HL-60 (cell line): ENCODE measurements around the gene CFAP43.

Experiments used
- DNase-seq, 2 experiments: peaks; one replicate each; pipeline ENCODE4 v3.0.0-alpha.2; 2010 to 2020; ENCODE audit warnings: low read depth in 1 of 2, low spot score in 1 of 2
- H3K27ac ChIP-seq: fragments of 250-450 bp; sonication (Bioruptor Pico); replicated peaks from 2 replicates; pipeline ENCODE4 v1.5.1; 2020; ENCODE audit warnings: mild to moderate bottlenecking, moderate library complexity
- H3K27me3 ChIP-seq: fragments of 250-450 bp; sonication (Bioruptor Pico); 2 replicates; pipeline ENCODE4 v1.5.1; 2021; ENCODE audit warnings: mild to moderate bottlenecking, moderate library complexity; ENCODE audit not compliant: insufficient read depth, poor library complexity, severe bottlenecking
- H3K4me3 ChIP-seq: replicated peaks from 2 replicates; pipeline ENCODE4 v1.5.1; 2011; ENCODE audit warnings: mild to moderate bottlenecking, control low read depth, low read length; ENCODE audit not compliant: insufficient read depth
- GABPA ChIP-seq: IDR thresholded peaks from 2 replicates; pipeline ENCODE4 v1.6.1; 2012; ENCODE audit warnings: low read depth
- POLR2AphosphoS5 ChIP-seq: IDR thresholded peaks from 2 replicates; pipeline ENCODE4 v1.6.1; 2012; ENCODE audit warnings: low read depth
- SPI1 ChIP-seq: IDR thresholded peaks from 2 replicates; pipeline ENCODE4 v1.6.1; 2012; ENCODE audit warnings: low read depth, mild to moderate bottlenecking, borderline replicate concordance
- TF ChIP-seq, protein P1 (sequence below): IDR thresholded peaks from 2 replicates; pipeline ENCODE4 v1.6.1; 2012; ENCODE audit warnings: low read depth; ENCODE audit not compliant: insufficient replicate concordance
- TF ChIP-seq, protein P2 (sequence below): IDR thresholded peaks from one replicate; pipeline ENCODE4 v1.5.1; 2011; ENCODE audit warnings: low read length, control low read depth, inconsistent platforms; ENCODE audit not compliant: insufficient read depth

Gene CFAP43

DNA sequence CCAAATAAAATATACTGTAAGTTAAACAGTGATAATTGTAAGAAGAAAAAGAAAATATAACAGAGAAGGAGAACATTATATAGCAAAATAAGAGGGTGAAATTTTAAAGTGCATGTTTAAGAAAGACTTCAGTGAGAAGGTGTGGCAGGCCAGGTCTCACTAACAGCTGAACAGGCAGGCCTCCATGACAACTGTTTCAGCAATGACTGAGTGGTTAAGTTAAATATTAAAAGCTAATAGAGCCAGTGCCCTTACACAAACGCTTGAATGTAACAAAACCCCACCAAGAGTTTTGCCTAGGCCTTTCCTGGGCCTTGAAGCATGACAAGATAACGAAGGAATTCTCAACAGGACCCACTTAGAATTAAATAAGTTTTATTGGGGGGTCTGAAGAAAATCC lies 32.6 kb downstream of the CFAP43 start:
- TF ChIP-seq GABPA (no peak), POLR2AphosphoS5 (no peak), SPI1 (no peak)
- TF ChIP-seq, protein P1, sequence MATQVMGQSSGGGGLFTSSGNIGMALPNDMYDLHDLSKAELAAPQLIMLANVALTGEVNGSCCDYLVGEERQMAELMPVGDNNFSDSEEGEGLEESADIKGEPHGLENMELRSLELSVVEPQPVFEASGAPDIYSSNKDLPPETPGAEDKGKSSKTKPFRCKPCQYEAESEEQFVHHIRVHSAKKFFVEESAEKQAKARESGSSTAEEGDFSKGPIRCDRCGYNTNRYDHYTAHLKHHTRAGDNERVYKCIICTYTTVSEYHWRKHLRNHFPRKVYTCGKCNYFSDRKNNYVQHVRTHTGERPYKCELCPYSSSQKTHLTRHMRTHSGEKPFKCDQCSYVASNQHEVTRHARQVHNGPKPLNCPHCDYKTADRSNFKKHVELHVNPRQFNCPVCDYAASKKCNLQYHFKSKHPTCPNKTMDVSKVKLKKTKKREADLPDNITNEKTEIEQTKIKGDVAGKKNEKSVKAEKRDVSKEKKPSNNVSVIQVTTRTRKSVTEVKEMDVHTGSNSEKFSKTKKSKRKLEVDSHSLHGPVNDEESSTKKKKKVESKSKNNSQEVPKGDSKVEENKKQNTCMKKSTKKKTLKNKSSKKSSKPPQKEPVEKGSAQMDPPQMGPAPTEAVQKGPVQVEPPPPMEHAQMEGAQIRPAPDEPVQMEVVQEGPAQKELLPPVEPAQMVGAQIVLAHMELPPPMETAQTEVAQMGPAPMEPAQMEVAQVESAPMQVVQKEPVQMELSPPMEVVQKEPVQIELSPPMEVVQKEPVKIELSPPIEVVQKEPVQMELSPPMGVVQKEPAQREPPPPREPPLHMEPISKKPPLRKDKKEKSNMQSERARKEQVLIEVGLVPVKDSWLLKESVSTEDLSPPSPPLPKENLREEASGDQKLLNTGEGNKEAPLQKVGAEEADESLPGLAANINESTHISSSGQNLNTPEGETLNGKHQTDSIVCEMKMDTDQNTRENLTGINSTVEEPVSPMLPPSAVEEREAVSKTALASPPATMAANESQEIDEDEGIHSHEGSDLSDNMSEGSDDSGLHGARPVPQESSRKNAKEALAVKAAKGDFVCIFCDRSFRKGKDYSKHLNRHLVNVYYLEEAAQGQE = no peak
- TF ChIP-seq, protein P2, sequence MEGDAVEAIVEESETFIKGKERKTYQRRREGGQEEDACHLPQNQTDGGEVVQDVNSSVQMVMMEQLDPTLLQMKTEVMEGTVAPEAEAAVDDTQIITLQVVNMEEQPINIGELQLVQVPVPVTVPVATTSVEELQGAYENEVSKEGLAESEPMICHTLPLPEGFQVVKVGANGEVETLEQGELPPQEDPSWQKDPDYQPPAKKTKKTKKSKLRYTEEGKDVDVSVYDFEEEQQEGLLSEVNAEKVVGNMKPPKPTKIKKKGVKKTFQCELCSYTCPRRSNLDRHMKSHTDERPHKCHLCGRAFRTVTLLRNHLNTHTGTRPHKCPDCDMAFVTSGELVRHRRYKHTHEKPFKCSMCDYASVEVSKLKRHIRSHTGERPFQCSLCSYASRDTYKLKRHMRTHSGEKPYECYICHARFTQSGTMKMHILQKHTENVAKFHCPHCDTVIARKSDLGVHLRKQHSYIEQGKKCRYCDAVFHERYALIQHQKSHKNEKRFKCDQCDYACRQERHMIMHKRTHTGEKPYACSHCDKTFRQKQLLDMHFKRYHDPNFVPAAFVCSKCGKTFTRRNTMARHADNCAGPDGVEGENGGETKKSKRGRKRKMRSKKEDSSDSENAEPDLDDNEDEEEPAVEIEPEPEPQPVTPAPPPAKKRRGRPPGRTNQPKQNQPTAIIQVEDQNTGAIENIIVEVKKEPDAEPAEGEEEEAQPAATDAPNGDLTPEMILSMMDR = no peak
- DNase-seq = no peak

DNA sequence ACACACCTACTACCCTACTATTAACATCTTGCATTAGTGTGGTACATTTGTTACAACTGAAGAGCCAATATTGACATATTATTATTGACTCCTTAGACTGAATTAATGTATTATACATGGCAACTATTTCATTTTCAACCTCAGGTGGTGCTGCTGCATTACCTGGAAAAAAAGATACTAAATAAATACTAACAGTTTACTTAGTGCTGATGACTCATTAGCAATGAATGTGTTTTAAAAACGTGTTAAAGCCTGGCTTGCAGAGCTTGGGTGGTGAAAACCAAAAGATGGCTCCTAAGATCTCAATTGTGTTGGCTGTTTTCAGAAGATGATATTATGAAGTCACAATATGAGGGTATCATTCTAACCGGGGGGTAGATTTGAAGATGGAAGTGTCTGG lies 34.8 kb downstream of the CFAP43 start:
- Histone ChIP-seq H3K27ac (no peak overlapping the region), H3K27me3 (peaks cover 10% of the 10 kb centered on the region), H3K4me3 (no peak overlapping the region)
- DNase-seq = no peak
- TF ChIP-seq GABPA = no peak
- TF ChIP-seq SPI1 = no peak
- TF ChIP-seq, protein P1 = no peak
- TF ChIP-seq, protein P2 = no peak
- TF ChIP-seq POLR2AphosphoS5 = no peak

More for the DNA sequence above, 32.6 kb downstream of the CFAP43 start:
- Histone ChIP-seq H3K27ac (no peak overlapping the region), H3K27me3 (peaks cover 4% of the 10 kb centered on the region), H3K4me3 (no peak overlapping the region)

DNA sequence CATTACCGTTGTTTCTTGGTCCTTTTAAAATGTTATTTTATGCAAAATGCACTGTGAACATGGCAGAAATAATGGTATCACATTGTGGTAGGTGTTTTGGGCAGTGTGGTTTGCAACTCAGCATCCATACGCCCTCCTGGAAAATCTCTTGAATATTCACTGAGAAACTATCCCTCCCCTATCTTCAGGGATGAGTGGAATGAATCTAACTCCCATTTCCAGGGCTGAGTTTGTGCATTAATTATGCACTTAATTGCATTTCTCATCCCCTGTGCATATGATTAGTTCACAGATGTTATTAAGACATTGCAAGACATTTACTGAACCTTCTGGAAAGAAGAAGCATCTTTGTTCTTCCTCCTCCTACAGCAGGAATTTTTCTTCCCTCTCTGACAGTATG lies 36.5 kb downstream of the CFAP43 start:
- TF ChIP-seq POLR2AphosphoS5 (no peak), GABPA (no peak), SPI1 (no peak)
- TF ChIP-seq, protein P1 = no peak
- TF ChIP-seq, protein P2 = no peak
- DNase-seq = no peak
- Histone ChIP-seq H3K27ac (no peak overlapping the region), H3K27me3 (peaks cover 10% of the 10 kb centered on the region), H3K4me3 (no peak overlapping the region)
